K562 (cell line): ENCODE results near the gene MYL11. TPM values are rescaled to one million over a fixed set of nuclear protein-coding genes. Genes with fewer than 3 reads are reported as not detected.

Experiments used
- BRD4 ChIP-seq: fragments of 200-600 bp; sonication (generic); IDR thresholded peaks from 2 replicates; pipeline ENCODE4 v1.6.1; 2017; ENCODE audit warnings: inconsistent platforms
- CBX8 ChIP-seq: fragments of 200-600 bp; sonication (generic); IDR thresholded peaks from 2 replicates; pipeline ENCODE4 v1.6.1; 2012; ENCODE audit warnings: borderline replicate concordance, mixed run types, low read depth, mild to moderate bottlenecking, moderate library complexity, mixed read lengths, low read length, control low read depth, inconsistent platforms; ENCODE audit not compliant: poor library complexity, severe bottlenecking; ENCODE audit errors: extremely low read depth
- CREB3 ChIP-seq: fragments of 450-650 bp; conservative IDR thresholded peaks from 2 replicates; pipeline ENCODE4 v1.6.1; 2016; ENCODE audit warnings: missing genetic modification characterization, low read depth, mild to moderate bottlenecking, missing compliant biosample characterization, moderate library complexity
- E2F6 ChIP-seq, 2 experiments: IDR thresholded peaks; 2 replicates each; pipeline ENCODE4 v1.6.1; 2011; ENCODE audit warnings: borderline replicate concordance in 1 of 2, control low read depth in 1 of 2, low read depth in 1 of 2, low read length in 1 of 2, mild to moderate bottlenecking in 1 of 2, mixed read lengths in 1 of 2, moderate library complexity in 1 of 2; ENCODE audit not compliant: insufficient read depth in 1 of 2, insufficient read length in 1 of 2, poor library complexity in 1 of 2, severe bottlenecking in 1 of 2; ENCODE audit errors: extremely low read depth in 1 of 2
- ESRRB ChIP-seq: fragments of 250-450 bp; sonication (Bioruptor Pico); IDR thresholded peaks from 2 replicates; pipeline ENCODE4 v1.5.0; 2020; ENCODE audit warnings: mild to moderate bottlenecking, moderate library complexity, borderline replicate concordance
- ETS2 ChIP-seq: IDR thresholded peaks from 2 replicates; pipeline ENCODE4 v1.6.1; 2016; ENCODE audit warnings: borderline replicate concordance, missing genetic modification characterization, mild to moderate bottlenecking, moderate library complexity, missing compliant biosample characterization; ENCODE audit not compliant: poor library complexity, severe bottlenecking
- HNRNPK ChIP-seq: fragments of 200-400 bp; formaldehyde crosslinking; IDR thresholded peaks from one replicate; pipeline ENCODE4 v1.6.1; 2018; ENCODE audit warnings: mild to moderate bottlenecking, low read depth, low read length; ENCODE audit not compliant: poor library complexity, severe bottlenecking
- JUND ChIP-seq, 2 experiments: IDR thresholded peaks; 2 replicates in 1 of 2; 3 replicates in 1 of 2; pipeline ENCODE4 v1.6.1; 2011; ENCODE audit warnings: borderline replicate concordance in 2 of 2, low read depth in 2 of 2, low read length in 2 of 2, improper control_type of control experiment in 1 of 2, missing biosample characterization in 1 of 2, missing genetic modification characterization in 1 of 2, missing genetic modification reagents in 1 of 2
- NKRF ChIP-seq: fragments of 450-650 bp; IDR thresholded peaks from 2 replicates; pipeline ENCODE4 v1.6.1; 2016; ENCODE audit warnings: borderline replicate concordance
- NR2C2 ChIP-seq, 2 experiments: fragments of 200-800 bp in 1 of 2; sonication (Bioruptor generic) in 1 of 2; sonication (generic) in 1 of 2; formaldehyde crosslinking in 1 of 2; IDR thresholded peaks; 2 replicates each; pipeline versions ENCODE4 v1.6.1 to v1.8.0; 2016 to 2022; ENCODE audit warnings: mild to moderate bottlenecking in 1 of 2, missing compliant biosample characterization in 1 of 2, missing genetic modification characterization in 1 of 2, missing genetic modification reagents in 1 of 2
- POLR2H ChIP-seq: IDR thresholded peaks from 2 replicates; pipeline ENCODE4 v1.6.1; 2016; ENCODE audit warnings: missing genetic modification characterization, low read depth, mild to moderate bottlenecking, control low read depth, missing compliant biosample characterization, moderate library complexity
- PURB ChIP-seq: sonication (generic); formaldehyde crosslinking; IDR thresholded peaks from 2 replicates; pipeline ENCODE4 v1.9.0; 2021; ENCODE audit warnings: low read depth, mild to moderate bottlenecking, missing genetic modification reagents
- RB1 ChIP-seq: fragments of 450-650 bp; IDR thresholded peaks from 2 replicates; pipeline ENCODE4 v1.6.1; 2017; ENCODE audit warnings: low read depth, mild to moderate bottlenecking
- SMC3 ChIP-seq: conservative IDR thresholded peaks from 2 replicates; pipeline ENCODE4 v1.6.1; 2011; ENCODE audit warnings: low read depth, low read length, improper control_type of control experiment; ENCODE audit not compliant: insufficient read depth
- STAG1 ChIP-seq: sonication (generic); formaldehyde crosslinking; IDR thresholded peaks from 2 replicates; pipeline ENCODE4 v1.5.0; 2020; ENCODE audit warnings: missing genetic modification reagents, borderline replicate concordance
- VEZF1 ChIP-seq: fragments of 200-800 bp; sonication (Bioruptor generic); IDR thresholded peaks from 2 replicates; pipeline ENCODE4 v1.6.1; 2017; ENCODE audit warnings: missing genetic modification characterization, missing compliant biosample characterization
- XRCC5 ChIP-seq: fragments of 200-400 bp; formaldehyde crosslinking; IDR thresholded peaks from 2 replicates; pipeline ENCODE4 v1.6.1; 2017; ENCODE audit warnings: low read depth, mild to moderate bottlenecking, low read length
- ZFX ChIP-seq: sonication (generic); formaldehyde crosslinking; IDR thresholded peaks from 2 replicates; pipeline ENCODE4 v1.8.0; 2022; ENCODE audit warnings: mild to moderate bottlenecking, missing genetic modification reagents, moderate library complexity
- polyA plus RNA-seq, 8 experiments: library from polyadenylated mRNA; depleted of rRNA in 4 of 8; stranded (reverse) in 5 of 8; unstranded in 3 of 8; fragments of >200 nt; fragmentation: Nextera tagmentation in 2 of 8; fragmentation: Illumina TruSeq in 1 of 8; extraction: Ambion mirVana in 2 of 8; extraction: Trizol in 1 of 8; gene quantifications; 2 replicates each; pipeline versions ENCODE4 v1.2.1 to v1.2.3, GENCODE V29; 2011 to 2014; ENCODE audit warnings: inconsistent platforms in 1 of 8, missing spikeins in 1 of 8
- total RNA-seq, 7 experiments: library from RNA; depleted of rRNA in 6 of 7; stranded (reverse); fragments of >200 nt in 6 of 7; fragmentation: Illumina TruSeq in 2 of 7; extraction: Trizol in 2 of 7; gene quantifications; 2 replicates each; pipeline versions ENCODE4 v1.2.1 to v1.2.3, GENCODE V29; 2011 to 2021; ENCODE audit warnings: low replicate concordance in 1 of 7

MYL11 gene
- total and polyA plus RNA-seq, 9 of the 15 experiments (the other 6 are each of a cell fraction or from before 2014, with no cell fraction given): 0.31 to 1.5 (median 0.73) TPM; not detected in 4

- TF ChIP-seq VEZF1 (CRISPR knock-in tag) (peak; percentile 91), BRD4 (peak; percentile 91), JUND (IDR thresholded peaks at IDR 0.05; ENCODE audit: borderline replicate concordance, low read depth, low read length) (0 out of 2 replicates have a peak, but pooled peaks have one; percentile 3), JUND (tag; IDR thresholded peaks at IDR 0.05; ENCODE audit: borderline replicate concordance, low read depth, low read length) (no peak), ESRRB (CRISPR knock-in tag) (no peak), HNRNPK (no peak), NKRF (no peak), PURB (CRISPR knock-in tag) (no peak), ETS2 (tag) (no peak), STAG1 (CRISPR knock-in tag) (no peak), POLR2H (tag) (peak; percentile 90), RB1 (0 out of 2 replicates have a peak, but pooled peaks have one; percentile 19), XRCC5 (no peak), CREB3 (peak; percentile 52; the same call in 1 of the 2 replicates), ZFX (CRISPR knock-in tag) (peak; percentile 97), E2F6 (IDR thresholded peaks at IDR 0.05; ENCODE audit: borderline replicate concordance in 1 of 2, extremely low read depth in 1 of 2, insufficient read depth in 1 of 2, insufficient read length in 1 of 2, low read depth in 1 of 2, low read length in 1 of 2, poor library complexity in 1 of 2, severe bottlenecking in 1 of 2) (peak in 1 of 2 experiments; percentile 37), CBX8 (no peak), SMC3 (no peak), NR2C2 (CRISPR knock-in tag; IDR thresholded peaks at IDR 0.05) (no peak), NR2C2 (tag; IDR thresholded peaks at IDR 0.05) (peak; percentile 65)
Observed at GRCh38 chr16:30377812-30378235, 3.2 kb downstream of the MYL11 start (continued).
